Trophoblast cell (in vitro differentiated cells and primary cell): Measurements from ENCODE around the gene TECRL.

Experiments
- DNase-seq, 2 donors: peaks; one replicate each; pipeline ENCODE4 v3.0.0-alpha.2; 2016
- H2AFZ ChIP-seq: 2 replicates; pipeline ENCODE4 v1.6.1; 2013; ENCODE audit warnings: low read length, moderate library complexity, mild to moderate bottlenecking; ENCODE audit not compliant: insufficient read depth, poor library complexity
- H2AK5ac ChIP-seq: 2 replicates; pipeline ENCODE4 v1.6.1; 2013; ENCODE audit warnings: mild to moderate bottlenecking, low read length
- H2BK120ac ChIP-seq: 2 replicates; pipeline ENCODE4 v1.6.1; 2013; ENCODE audit warnings: low read length, mild to moderate bottlenecking, moderate library complexity; ENCODE audit not compliant: insufficient read depth, poor library complexity
- H2BK12ac ChIP-seq: 2 replicates; pipeline ENCODE4 v1.6.1; 2013; ENCODE audit warnings: mild to moderate bottlenecking, low read length, moderate library complexity
- H2BK5ac ChIP-seq: 2 replicates; pipeline ENCODE4 v1.6.1; 2013; ENCODE audit warnings: low read length, low read depth, moderate library complexity, mild to moderate bottlenecking; ENCODE audit not compliant: poor library complexity
- H3K14ac ChIP-seq: 2 replicates; pipeline ENCODE4 v1.6.1; 2013; ENCODE audit warnings: mild to moderate bottlenecking, low read length
- H3K18ac ChIP-seq: 2 replicates; pipeline ENCODE4 v1.6.1; 2013; ENCODE audit warnings: mild to moderate bottlenecking, low read length
- H3K23ac ChIP-seq: 2 replicates; pipeline ENCODE4 v1.6.1; 2013; ENCODE audit warnings: low read length
- H3K27ac ChIP-seq: 2 replicates; pipeline ENCODE4 v1.5.1; 2013; ENCODE audit warnings: low read depth, mild to moderate bottlenecking, inconsistent platforms, low read length, moderate library complexity
- H3K27me3 ChIP-seq: 2 replicates; pipeline ENCODE4 v1.6.1; 2013; ENCODE audit warnings: inconsistent platforms, mild to moderate bottlenecking, low read length, moderate library complexity; ENCODE audit not compliant: insufficient read depth
- H3K36me3 ChIP-seq, 2 experiments: 1 replicate in 1 of 2; 2 replicates in 1 of 2; pipeline ENCODE4 v1.6.1; 2013; ENCODE audit warnings: low read length in 2 of 2, mild to moderate bottlenecking in 2 of 2, moderate library complexity in 1 of 2; ENCODE audit not compliant: insufficient read depth in 2 of 2, control insufficient read depth in 1 of 2
- H3K4ac ChIP-seq: 2 replicates; pipeline ENCODE4 v1.6.1; 2013; ENCODE audit warnings: low read depth, mild to moderate bottlenecking, low read length, moderate library complexity
- H3K4me1 ChIP-seq, 2 experiments: 1 replicate in 1 of 2; 2 replicates in 1 of 2; pipeline ENCODE4 v1.6.1; 2013; ENCODE audit warnings: low read length in 2 of 2, mild to moderate bottlenecking in 2 of 2, moderate library complexity in 1 of 2; ENCODE audit not compliant: insufficient read depth in 2 of 2, control insufficient read depth in 1 of 2
- H3K4me2 ChIP-seq: 2 replicates; pipeline ENCODE4 v1.6.1; 2013; ENCODE audit warnings: inconsistent platforms, mild to moderate bottlenecking, low read length, moderate library complexity
- H3K4me3 ChIP-seq: 2 replicates; pipeline ENCODE4 v1.5.1; 2013; ENCODE audit warnings: mild to moderate bottlenecking, low read depth, low read length, inconsistent platforms
- H3K79me1 ChIP-seq: one replicate; pipeline ENCODE4 v1.6.1; 2013; ENCODE audit warnings: low read length
- H3K79me2 ChIP-seq: 2 replicates; pipeline ENCODE4 v1.6.1; 2013; ENCODE audit warnings: low read length, mild to moderate bottlenecking; ENCODE audit not compliant: control insufficient read depth, insufficient read depth, poor library complexity
- H3K9ac ChIP-seq: 2 replicates; pipeline ENCODE4 v1.6.1; 2013; ENCODE audit warnings: mild to moderate bottlenecking, low read length
- H3K9me3 ChIP-seq: 2 replicates; pipeline ENCODE4 v1.6.1; 2013; ENCODE audit warnings: low read depth, mild to moderate bottlenecking, control low read depth, inconsistent platforms, low read length; ENCODE audit not compliant: insufficient read depth
- H4K12ac ChIP-seq: 2 replicates; pipeline ENCODE4 v1.6.1; 2013; ENCODE audit warnings: low read depth, mild to moderate bottlenecking, low read length, moderate library complexity
- H4K8ac ChIP-seq: 2 replicates; pipeline ENCODE4 v1.6.1; 2013; ENCODE audit warnings: low read depth, mild to moderate bottlenecking, low read length, moderate library complexity
- H4K91ac ChIP-seq: one replicate; pipeline ENCODE4 v1.6.1; 2013; ENCODE audit warnings: low read depth, mild to moderate bottlenecking, low read length, moderate library complexity
- WGBS: extraction: QIAGEN DNeasy Blood & Tissue Kit; methylation state at CpG from one replicate; pipeline ENCODE4 v1.1.7; 2013; ENCODE audit warnings: missing lambda C conversion rate; ENCODE audit not compliant: insufficient read length, insufficient coverage; ENCODE audit errors: extremely low coverage; 5-methylcytosine and 5-hydroxymethylcytosine counted together

Gene TECRL

GRCh38 chr4:64394469-64394868 is 14.8 kb downstream of the TECRL start:
- no peak overlapping the region for H3K18ac ChIP-seq
- H4K12ac ChIP-seq: no peak overlapping the region
- no peak overlapping the region for H2BK5ac ChIP-seq
- H3K4me3 ChIP-seq: no peak overlapping the region
- no peak overlapping the region for H3K14ac ChIP-seq
- no peaks in the 10 kb centered on the region for H3K79me1 ChIP-seq
- H3K4me2 ChIP-seq: no peak overlapping the region
- no peaks in the 10 kb centered on the region for H3K27me3 ChIP-seq
- H2AK5ac ChIP-seq: no peak overlapping the region
- H3K79me2 ChIP-seq: no peaks in the 10 kb centered on the region
- H2BK12ac ChIP-seq: no peak overlapping the region
- H3K9me3 ChIP-seq: peaks cover under 1% of the 10 kb centered on the region
- H3K27ac ChIP-seq: no peak overlapping the region
- H3K4me1 ChIP-seq: no peaks in the 10 kb centered on the region
- DNase-seq: no peak
- no CpG with 5 or more reads among the region's 3 CpGs for WGBS
- H3K4ac ChIP-seq: no peak overlapping the region
- H2BK120ac ChIP-seq: no peak overlapping the region
- H4K91ac ChIP-seq: no peak overlapping the region
- H3K36me3 ChIP-seq: no peaks in the 10 kb centered on the region
- no peak overlapping the region for H3K23ac ChIP-seq
- H3K9ac ChIP-seq: no peak overlapping the region
- no peak overlapping the region for H4K8ac ChIP-seq
- no peak overlapping the region for H2AFZ ChIP-seq

- no peak overlapping the region for H3K4ac ChIP-seq
- no peak overlapping the region for H2BK5ac ChIP-seq
- no peaks in the 10 kb centered on the region for H3K4me1 ChIP-seq
- no peaks in the 10 kb centered on the region for H3K27me3 ChIP-seq
- no peak overlapping the region for H2BK120ac ChIP-seq
- no peak overlapping the region for H3K9ac ChIP-seq
- DNase-seq: no peak
- H4K91ac ChIP-seq: no peak overlapping the region
- H2BK12ac ChIP-seq: no peak overlapping the region
- no peaks in the 10 kb centered on the region for H3K79me1 ChIP-seq
- no peak overlapping the region for H4K12ac ChIP-seq
- no CpG with 5 or more reads among the region's 1 CpG for WGBS
- H3K27ac ChIP-seq: no peak overlapping the region
- H2AFZ ChIP-seq: no peak overlapping the region
- H3K36me3 ChIP-seq: no peaks in the 10 kb centered on the region
- no peak overlapping the region for H3K4me3 ChIP-seq
- H3K79me2 ChIP-seq: no peaks in the 10 kb centered on the region
- H3K18ac ChIP-seq: no peak overlapping the region
- no peaks in the 10 kb centered on the region for H3K9me3 ChIP-seq
- no peak overlapping the region for H4K8ac ChIP-seq
- no peak overlapping the region for H3K23ac ChIP-seq
- no peak overlapping the region for H3K14ac ChIP-seq
- H2AK5ac ChIP-seq: no peak overlapping the region
- H3K4me2 ChIP-seq: no peak overlapping the region
Observed at GRCh38 chr4:64388252-64388651, 21.0 kb downstream of the TECRL start.

DNA sequence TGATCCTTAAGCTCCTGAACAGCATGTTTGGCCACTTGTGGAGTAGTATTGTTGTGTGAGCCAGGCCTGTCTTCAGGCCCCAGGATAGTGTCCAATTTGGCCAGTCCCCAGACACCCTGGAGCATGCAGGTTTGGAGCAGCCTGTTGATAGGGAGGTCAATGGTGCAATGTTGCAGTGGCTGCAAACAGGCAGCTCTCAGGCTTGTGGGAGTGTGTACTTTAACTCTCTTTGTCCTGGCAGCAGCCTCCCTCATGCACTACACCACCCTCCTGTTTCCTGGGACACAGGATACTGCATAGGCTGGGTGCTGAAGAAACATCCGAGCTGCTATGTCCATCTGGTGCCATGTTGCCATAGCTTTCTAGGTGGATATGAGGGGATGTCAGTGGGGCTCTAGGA is 24.0 kb downstream of the TECRL start:
- H4K8ac ChIP-seq: no peak overlapping the region
- no peak overlapping the region for H4K12ac ChIP-seq
- H2BK12ac ChIP-seq: no peak overlapping the region
- H3K4me2 ChIP-seq: no peak overlapping the region
- H3K9ac ChIP-seq: no peak overlapping the region
- no peak overlapping the region for H4K91ac ChIP-seq
- WGBS: no CpG with 5 or more reads among the region's 1 CpG
- H3K27me3 ChIP-seq: no peaks in the 10 kb centered on the region
- DNase-seq: no peak
- no peak overlapping the region for H3K18ac ChIP-seq
- no peaks in the 10 kb centered on the region for H3K79me1 ChIP-seq
- H3K9me3 ChIP-seq: no peaks in the 10 kb centered on the region
- no peaks in the 10 kb centered on the region for H3K36me3 ChIP-seq
- H3K4me3 ChIP-seq: no peak overlapping the region
- H2BK120ac ChIP-seq: no peak overlapping the region
- H3K79me2 ChIP-seq: no peaks in the 10 kb centered on the region
- no peak overlapping the region for H3K14ac ChIP-seq
- no peak overlapping the region for H3K23ac ChIP-seq
- no peaks in the 10 kb centered on the region for H3K4me1 ChIP-seq
- H2BK5ac ChIP-seq: no peak overlapping the region
- no peak overlapping the region for H3K27ac ChIP-seq
- no peak overlapping the region for H3K4ac ChIP-seq
- H2AK5ac ChIP-seq: no peak overlapping the region
- no peak overlapping the region for H2AFZ ChIP-seq

DNA sequence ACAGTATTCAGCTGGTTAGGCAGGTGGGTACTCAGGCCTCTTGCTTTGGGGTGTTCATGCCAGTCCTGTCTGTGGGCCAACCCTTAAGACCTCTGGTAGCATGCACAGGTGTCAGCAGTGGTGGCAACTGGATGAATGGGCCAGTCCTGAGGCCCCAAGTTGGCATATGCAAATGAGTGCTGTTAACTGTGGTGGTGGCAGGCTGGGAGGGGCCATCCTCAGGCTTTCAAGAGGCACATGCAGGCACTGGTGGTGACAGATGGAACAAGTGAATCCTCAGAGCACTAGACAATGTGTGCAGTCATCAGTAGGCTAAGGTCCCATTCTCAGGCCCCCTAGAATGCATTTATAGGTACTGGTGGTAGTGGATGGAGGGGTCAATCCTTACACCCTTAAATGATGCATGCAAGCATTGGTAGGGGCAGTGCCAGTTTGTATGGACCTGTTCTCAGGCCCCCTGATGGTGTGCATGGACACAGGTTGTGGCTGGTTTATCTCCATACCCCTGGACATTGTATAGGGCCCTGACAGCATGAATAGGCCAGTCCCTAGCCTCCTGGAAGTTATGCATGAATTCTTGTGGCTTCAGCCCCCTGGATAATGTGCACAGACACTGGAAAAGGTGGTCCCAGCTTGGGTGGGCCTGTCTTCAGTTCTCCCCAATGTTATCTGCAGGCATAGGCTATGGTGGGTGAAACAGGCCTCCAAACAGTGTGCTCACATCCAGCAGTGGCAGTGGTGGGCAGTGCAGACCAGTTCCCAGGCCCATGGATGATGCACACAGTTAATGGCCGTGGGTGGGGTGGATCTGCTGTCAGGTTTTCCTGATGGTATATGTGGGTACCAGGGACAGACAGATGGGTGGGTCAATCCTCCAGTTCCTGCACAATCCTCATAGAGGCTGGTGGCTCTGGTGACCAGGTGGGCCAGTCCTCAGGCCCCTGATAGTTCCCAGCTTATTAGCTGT is 24.7 kb downstream of the TECRL start:
- no peaks in the 10 kb centered on the region for H3K79me2 ChIP-seq
- H3K9ac ChIP-seq: no peak overlapping the region

More for the DNA sequence above, 24.7 kb downstream of the TECRL start:
- Histone ChIP-seq H3K4me1 (no peaks in the 10 kb centered on the region), H3K4ac (no peak overlapping the region), H3K27ac (no peak overlapping the region), H4K8ac (no peak overlapping the region), H2AK5ac (no peak overlapping the region), H4K91ac (no peak overlapping the region), H3K4me3 (no peak overlapping the region), H2AFZ (no peak overlapping the region), H3K9me3 (no peaks in the 10 kb centered on the region), H2BK120ac (no peak overlapping the region), H2BK12ac (no peak overlapping the region), H3K23ac (no peak overlapping the region), H4K12ac (no peak overlapping the region), H2BK5ac (no peak overlapping the region), H3K79me1 (no peaks in the 10 kb centered on the region), H3K4me2 (no peak overlapping the region), H3K14ac (no peak overlapping the region), H3K36me3 (no peaks in the 10 kb centered on the region), H3K27me3 (no peaks in the 10 kb centered on the region), H3K18ac (no peak overlapping the region)
- DNase-seq: no peak
- no CpG with 5 or more reads among the region's 1 CpG for WGBS
